NCI-H345 treated with DMSO at 0.1 percent for 48 hours (cell line): ENCODE measurements around the gene NPRL2.

ENCODE experiments used
- DNase-seq: peaks from one replicate; lab custom pipeline; 2025; ENCODE audit not compliant: unreplicated experiment; lab: John Stamatoyannopoulos, UW

NPRL2 gene

DNA sequence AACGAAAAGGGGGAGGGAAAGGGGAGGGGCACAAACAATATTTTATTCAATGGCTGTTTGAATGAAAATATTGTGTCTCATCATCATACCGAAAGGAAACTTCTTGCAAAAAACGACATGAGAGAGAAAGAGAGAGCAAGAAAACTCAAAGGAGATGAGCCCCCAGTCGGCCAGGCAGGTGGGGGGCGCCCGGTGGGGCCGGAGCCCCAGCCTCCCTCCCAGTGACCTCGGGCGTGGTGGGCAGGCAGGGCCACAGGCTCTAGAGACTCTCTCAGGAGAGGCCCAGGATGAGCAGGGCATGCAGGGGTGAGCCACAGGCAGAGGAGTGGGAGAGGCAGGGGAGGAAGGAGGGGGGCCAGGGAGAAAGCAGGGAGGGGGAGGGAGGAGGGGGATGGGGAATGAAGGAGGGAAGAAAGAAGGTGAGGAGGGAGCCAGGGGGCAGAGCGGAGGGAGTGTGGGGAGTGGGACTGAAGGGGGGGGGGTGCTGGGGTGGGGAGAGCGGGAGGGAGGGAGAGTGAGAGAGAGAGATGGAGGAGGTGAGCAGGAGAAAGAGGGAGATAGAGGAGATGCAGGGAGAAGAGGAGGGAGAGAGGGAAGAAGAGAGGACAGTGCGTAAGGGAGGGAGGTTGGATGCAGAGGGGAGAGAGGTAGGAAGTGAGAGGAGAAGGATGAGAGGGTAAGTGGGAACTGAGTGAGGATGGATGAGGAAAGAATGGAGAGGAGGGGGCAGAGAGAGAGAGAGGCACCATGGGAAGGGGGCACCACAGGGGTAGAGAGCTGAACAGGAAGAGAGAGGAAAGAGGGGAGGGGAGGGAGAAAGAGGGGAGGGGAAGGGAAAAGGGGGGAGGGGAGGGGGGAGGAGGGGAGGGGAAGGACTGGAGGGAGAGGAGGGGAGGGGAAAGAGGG lies 22.8 kb upstream of the NPRL2 start:
- DNase-seq = no peak

DNA sequence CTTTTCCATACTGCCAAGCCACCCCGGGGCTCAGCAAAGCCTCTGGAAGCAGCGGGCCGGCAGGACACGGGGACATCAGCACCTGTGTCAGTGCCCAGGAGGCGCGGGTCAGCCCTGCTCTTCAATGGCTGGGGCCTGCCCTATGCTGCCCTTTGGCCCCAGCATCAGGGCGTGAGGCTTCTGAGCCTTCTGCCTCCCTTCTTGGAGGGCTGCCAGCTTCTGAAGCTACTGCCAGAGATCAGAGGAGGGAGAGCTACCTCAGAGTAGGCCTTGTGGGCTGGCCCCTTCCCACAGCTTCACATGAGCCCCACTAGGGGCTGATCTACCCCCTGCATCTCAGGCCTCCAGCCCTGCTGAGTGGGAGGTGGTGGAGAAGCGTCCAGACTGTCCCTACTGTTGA lies 21.8 kb upstream of the NPRL2 start:
- no peak for DNase-seq

DNA sequence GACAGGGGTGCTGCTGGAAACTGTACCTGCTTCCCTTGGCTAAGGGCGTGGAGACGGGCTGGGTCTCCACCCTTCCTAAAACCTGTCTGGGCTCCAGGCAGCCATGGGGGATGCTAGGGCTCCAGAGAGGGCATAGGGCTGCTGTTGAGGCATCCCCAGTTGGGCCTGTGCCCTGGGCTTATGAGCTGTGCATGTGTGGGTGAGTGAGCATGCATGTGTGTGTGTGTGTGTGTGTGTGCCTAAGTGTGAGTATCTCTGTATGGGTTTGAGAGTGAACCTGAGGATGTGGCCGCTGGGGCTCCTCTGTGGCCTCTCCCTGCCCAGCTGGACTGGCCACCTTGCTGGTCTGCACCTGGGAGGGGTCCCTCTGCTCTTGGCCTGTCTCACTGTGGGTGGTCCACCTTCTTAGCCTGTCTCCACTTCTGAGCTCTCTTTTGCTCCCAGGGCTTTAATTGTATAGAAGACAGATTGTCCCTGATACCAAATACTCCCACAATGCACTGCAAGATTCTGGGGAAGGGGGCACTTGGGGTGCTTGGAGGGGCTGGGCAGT lies 20.6 kb upstream of the NPRL2 start:
- no peak for DNase-seq

DNA sequence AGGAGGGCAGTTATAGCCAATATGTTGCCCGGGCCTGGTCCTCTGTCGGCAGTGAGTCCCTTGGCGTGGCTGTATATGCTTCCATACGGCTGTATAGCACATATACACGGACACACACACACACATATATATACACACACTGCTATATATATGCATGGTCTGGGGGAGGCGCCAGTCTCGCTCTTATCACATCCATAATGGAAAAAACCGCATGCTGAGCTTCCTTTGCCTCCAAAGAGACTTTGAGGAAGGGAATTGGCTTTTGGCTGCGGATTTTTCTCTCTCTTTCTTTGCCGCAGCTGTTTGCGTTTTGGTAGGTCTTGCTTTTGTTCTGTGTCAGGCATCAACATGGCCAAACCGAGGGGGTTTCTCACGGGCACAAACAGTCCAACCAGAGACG lies 20.0 kb upstream of the NPRL2 start:
- DNase-seq = no peak

DNA sequence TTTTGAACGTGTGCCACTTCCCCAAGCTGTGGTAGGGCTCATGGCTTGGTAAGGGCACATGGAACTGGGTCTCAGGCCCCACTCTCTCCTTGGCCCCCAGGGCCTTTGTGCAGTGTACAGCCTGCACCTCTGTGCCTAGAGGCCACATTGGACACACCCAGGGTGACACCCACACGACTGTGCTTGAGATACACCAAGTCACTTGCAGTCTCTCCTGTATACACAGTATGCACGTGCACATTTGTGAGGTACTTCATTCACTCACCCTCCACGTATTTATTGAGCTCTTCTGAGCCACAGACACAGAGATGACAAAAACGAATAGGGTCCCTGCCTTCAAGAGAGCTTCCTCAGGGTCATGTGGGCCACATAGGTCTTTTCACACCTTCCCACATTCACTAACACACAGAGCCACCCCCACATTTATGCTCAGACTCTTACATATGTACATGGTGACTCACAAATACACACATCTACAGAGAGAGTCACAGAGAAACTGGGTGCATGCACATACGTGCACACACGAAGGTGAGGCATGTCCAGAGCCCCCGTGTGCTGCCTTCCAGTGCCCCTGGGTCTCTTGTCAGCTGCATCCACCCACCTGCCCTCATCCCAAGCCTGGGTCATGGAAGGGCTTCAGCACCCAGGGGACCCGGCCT lies 18.6 kb upstream of the NPRL2 start:
- DNase-seq = no peak

DNA sequence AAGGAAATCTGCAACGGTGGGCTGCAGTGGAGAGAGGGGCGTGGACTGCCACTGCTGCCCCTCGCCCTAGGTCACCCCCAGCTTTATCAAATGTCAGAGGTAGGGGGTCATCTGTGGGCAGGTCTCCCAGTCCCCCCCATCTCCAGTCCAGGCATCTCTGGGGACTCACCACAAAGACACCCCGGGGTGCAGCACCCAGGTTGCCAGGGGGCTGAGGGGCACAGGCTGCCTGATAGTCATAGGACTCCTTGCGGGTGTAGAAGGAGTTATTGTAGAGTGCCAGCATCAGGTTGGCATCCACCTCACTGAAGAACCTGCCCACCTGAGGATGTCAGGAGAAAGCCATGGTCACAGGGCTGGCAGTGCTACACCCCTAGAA lies 15.3 kb upstream of the NPRL2 start:
- DNase-seq = no peak

DNA sequence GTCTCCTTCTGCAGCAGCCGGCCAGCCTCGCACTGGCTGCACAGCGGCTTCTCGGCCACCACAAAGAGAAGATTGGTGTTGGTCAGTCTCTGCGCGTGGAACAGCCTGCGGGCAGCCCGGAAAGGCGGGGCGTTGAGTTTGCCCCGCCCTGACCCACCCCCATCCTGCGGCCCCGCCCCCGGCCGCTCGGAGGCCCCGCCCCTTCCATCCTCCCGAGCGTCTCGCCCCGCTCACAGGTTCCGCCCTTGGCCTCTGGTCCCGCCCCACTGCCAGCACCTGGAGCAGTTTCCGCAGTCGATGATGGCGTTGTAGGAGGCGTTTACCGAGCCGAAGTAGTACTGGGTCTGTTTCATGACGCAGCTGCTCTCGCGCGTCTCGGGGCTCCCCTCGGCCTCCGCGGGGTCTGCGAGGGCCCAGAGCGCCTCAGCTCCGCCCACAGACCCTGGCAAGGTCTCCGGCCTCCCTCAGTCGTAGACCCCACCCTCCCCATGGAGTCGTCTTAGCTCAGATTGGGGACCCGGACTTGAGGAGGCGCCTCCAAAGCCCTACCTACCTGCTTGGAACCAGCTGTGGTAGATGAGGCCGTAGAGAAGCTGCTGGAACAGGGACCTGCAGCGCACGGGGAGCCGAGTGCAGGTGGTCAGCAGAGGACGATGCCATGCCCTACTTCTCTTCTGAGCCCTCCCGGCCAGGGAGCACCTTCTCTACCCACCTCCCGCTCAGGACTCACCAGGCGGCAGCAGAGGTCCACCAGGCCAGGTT lies 14.7 kb upstream of the NPRL2 start:
- peak; percentile 41 for DNase-seq

DNA sequence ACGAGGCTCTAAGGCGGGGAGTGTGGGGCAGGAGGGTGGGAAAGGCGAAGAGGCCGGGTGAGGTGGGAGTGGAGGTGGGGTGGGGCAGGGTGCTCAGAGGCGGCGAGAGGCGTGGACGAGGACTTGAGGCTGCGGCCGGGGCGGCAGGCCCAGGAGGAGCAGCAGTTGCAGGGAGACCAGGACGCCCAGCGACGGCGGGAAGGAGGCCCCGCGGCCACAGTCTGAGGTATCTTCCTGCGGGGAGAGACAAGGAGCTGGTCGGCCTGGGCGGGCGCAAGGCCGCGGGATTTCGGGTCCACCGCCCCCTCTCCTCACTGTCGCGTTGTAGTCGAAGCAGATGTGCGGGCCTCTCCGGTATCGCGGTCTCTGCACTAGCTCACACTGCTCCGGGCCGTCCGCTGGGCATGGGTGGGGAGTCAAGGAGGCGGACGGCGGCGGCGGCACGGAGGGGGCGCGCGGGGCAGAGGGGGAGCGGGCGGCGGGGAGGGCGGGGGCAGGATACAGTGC lies 14.1 kb upstream of the NPRL2 start:
- DNase-seq = no peak

DNA sequence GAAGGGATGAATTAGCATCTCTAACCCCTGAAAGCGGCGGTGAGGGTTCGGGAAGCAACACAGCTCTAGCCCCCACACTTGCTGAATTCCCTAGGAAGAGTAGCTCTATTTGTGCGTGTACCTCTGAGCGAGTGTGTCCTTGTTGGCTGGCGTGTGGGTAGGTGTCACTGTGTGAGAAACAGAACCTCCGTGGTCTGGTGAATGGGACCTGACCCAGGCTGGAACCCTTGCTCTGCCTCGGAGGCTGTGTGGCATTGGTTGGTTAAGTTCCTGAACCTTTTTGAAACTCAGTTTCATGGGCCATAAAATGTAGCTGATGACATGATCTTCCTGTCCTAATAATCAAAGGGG lies 9.2 kb upstream of the NPRL2 start:
- DNase-seq = no peak

DNA sequence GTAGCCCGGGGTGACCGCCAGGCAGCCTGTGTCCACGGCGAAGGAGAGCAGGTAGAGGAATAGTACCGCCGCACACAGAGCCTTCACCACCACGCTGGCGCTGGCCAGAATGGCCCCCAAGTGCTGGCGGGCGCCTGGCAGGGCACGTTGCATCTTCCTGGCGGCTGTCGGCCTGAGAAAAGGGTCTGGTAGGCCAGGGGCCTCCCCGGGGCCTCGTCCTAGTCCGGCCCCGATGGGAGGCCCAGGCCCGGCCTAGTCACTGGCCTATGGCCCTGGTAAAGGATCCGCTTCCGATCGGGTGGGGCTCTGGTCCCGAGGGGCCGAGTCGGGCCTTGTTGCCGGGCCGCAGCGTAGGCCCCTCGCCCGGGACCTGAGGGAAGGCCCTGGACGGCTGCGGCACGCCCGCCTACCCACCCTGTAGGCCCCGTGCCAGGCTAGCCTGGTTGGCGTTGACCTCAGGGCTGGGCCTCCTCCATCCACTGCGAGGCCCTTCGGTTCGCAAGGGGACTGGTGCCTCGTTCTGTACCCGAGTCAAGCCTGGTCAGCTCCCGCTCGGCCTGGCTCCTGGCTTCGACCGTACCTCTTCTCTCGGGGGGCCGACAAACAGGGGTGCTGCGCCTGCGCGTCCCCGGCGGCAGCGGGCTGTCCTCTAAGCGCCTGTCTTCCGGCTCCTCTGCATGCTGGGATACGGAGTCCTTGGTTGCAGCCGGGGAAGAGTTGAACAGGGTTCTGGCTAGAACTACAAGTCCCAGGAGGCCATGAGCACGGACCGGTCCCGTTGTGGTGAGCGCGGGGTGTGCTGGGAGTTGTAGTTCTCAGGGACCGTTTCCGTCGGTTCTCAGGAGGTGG lies 8.6 kb upstream of the NPRL2 start, which contains the start of gene TMEM115:
Gene TMEM115 (minus strand): TSS at position 611 of the 849 bp plus-strand sequence. CDS start 458 bp downstream, at position 153.
- peak; percentile 85 for DNase-seq

DNA sequence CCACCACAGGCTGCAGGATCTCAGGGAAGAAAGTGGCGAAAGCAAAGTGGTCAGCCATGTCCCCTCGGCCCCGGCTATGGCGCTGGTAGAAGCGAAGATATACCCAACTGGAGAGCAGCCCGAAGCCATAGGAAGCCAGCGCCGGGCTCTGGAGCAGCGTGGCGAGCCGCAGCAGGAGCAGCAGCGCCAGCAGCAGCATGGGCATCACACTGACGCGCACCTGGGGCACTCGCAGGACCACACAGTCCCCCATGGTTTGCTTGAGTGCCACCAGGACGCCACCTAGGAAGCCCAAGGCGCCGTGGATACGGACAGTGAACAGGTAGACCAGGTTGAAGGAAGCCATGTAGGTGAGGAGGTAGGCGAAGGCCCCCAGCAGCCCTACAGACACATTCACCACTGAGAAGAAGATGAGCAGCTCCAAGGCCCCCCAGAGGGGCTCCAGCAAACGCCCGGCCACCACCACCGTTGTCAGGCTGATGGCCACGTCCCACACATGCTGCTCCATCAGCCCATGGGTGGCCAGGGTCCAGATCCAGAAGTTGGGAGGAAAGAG lies 7.9 kb upstream of the NPRL2 start:
- DNase-seq = no peak

DNA sequence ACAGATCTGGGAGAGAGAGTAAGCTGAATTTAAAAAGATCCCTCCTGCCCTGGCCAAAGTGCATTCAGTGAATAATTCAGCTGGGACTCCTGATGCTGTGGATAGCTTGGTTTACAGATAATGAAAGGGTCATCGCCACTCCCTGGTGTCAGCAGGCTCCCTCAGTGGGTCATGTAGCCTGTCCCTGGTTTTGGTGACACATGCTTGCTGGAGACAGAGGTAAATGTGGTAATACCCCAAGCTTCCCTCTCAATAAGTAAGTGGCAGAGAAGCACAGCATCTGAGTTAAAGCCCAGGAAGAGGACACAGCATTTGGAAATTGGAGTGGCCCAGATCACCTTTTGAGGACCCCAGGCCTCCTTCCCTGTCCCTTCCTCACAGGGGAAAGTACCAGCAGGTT lies 6.9 kb upstream of the NPRL2 start:
- no peak for DNase-seq

DNA sequence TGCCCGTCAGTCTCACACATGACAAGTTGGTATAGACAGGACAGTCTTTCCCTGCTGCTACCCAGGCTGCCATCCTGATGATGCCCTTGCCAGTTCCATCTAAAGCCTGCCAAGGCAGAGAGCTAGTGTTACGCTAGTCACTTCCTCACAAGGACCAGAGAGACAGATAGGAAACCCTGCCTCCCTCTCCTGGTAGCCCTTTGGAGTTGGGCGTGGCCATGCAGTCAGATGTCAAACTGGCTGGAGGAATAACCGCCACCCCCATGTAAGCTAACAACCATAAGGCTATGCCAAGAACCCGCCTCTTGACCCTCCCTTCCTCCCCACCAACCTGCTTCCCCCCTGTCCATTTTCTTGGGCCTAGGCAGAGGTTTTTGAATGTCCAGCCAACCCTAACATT lies 6.0 kb upstream of the NPRL2 start:
- no peak for DNase-seq

DNA sequence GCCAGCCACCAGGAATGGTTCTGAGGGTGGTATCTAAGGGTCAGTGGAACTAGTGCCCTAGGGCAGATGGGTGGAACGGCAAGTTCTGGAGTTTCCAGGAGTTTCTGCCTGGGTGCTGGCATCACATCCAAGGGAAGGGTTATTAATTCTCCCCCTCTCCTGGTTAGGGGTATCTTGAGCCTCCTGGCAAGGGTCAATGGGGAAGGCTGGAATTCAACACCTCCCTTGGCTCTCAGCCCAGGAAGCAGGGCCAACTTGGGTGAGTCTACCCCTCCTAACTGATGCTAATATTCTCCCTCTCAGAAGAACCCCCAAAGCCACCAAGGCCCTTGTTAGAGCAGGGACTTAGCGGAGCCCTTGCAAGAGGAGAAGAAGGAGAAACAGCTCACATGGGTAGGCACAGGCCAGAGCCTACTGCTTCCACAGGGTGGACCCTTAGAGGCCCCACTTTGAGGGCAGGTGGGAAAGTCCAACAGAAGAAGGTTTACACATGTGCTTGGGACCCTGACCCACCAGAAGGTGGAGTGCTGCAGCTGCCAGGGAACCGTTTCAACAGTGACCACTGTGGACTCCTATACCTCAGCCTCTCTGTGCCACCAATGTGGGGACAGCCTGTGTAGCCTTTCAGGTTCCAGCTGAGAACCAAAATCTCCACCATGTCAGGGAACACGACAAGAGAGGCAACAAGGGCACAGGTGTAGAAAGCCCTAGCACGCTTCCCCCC lies 5.4 kb upstream of the NPRL2 start:
- no peak for DNase-seq

DNA sequence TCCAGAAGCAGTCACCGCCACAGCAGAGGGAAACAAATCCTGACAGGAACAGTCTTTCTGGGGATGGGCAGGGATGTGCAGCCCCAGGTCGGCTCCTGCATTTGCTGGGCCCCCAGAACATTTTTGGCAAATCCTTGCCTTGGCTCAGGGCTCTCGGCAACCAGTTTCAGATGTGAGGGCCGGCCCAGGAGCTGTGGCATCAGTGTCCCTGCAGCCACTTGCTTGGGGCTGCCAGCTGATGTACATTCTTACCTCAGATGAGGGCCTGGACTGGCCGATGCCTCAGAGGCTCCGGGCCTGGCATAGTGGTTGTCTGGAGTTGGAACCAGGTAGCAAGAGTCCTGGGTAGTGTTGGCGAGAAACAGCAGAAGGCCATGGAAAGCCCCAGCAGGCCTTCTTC lies 4.3 kb upstream of the NPRL2 start:
- DNase-seq = no peak

DNA sequence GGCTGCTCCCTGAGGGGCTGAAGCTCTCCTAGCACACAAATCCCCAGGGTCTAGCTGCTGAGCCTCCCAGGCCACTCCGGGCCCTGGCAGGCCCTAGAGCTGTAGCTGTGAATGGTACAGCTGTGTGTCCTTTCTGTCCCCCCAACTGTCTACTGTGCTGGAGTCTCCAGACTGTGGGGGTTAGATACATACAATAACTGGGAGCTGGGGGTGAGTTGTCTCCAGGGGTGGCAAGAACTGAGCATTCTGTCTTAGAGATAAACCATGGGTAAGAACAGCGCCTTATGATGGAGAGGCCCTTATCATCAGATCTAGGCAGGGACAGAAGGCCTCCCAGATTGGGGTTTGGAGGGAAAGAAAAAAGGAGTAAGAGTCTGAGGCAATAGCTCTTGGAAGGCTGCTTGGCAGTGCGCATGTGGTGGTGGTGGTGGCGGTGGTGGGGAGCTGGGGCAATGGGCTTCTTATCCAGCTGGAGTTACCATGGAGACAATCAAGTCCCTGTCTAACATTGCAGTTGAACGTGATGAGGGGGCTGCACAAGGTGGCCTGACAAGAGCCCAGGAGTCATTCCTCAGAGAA lies 3.7 kb upstream of the NPRL2 start:
- no peak for DNase-seq

DNA sequence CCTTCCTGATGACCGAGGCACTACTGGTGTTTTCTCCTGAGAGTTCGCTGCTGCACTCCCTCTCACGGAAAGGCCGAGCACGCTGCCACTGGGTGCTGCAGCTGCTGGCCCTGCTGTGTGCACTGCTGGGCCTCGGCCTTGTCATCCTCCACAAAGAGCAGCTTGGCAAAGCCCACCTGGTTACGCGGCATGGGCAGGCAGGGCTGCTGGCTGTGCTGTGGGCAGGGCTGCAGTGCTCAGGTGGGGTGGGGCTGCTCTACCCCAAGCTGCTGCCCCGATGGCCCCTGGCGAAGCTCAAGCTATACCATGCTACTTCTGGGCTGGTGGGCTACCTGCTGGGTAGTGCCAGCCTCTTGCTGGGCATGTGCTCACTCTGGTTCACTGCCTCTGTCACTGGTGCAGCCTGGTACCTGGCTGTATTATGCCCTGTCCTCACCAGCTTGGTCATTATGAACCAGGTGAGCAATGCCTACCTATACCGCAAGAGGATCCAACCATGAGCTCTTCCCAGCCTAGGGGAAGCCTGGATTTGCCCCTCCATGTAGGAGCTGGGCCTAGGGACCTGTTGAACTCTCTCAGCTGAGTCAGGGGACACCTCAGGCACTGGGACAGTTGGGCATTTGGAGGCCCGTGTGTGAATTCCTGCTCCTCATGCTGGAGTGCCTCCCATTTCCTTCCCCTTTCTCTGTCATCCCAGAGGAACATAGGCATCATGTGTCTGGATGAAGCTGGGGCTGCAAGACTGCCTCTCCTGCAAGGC lies 2.9 kb upstream of the NPRL2 start:
- no peak for DNase-seq

DNA sequence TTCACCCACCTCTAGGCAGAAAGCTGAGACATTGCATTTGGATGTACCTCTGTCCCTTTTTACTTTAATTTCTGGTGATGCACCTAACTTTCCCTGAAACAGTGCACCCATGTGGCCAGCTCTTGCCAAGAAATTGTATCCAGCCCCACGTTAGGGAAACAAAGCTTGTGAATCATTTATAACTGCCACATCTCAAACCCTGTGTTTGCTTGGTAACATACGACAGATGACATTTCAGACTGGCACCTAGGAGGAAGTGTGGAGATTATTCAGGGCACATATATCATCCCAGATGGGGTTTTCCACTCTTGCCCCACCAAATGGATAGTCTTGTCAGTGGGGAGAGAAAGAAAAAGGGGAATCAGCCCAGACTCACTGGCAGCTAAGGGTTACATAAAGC lies 2.2 kb upstream of the NPRL2 start:
- no peak for DNase-seq
